OCI-LY7 (cell line): ENCODE results near the gene ENOX2. TPM values are rescaled to one million over a fixed set of nuclear protein-coding genes. Genes with fewer than 3 reads are reported as not detected.

Experiments used
- BruUV-seq: library from RNA; stranded (reverse); fragments of 400-500 nt; replicated peaks from 2 replicates; lab custom pipeline; 2021; lab: Mats Ljungman, UMichigan
- CTCF ChIA-PET: fragments of 300-600 bp; sonication (Branson Sonifier 250); formaldehyde crosslinking; loops from one replicate; lab custom pipeline; 2022; ENCODE audit warnings: antibody characterized with exemption; ENCODE audit not compliant: unreplicated experiment; lab: Charles Lee
- POLR2A ChIA-PET: fragments of 300-600 bp; sonication (Branson Sonifier 250); formaldehyde crosslinking; loops from one replicate; lab custom pipeline; 2022; ENCODE audit warnings: antibody characterized with exemption; lab: Charles Lee
- DNase-seq: peaks from one replicate; pipeline ENCODE4 v3.0.0-alpha.2; 2015; ENCODE audit warnings: low spot score
- H2AFZ ChIP-seq: fragments of 200-600 bp; sonication (generic), shearing (Covaris generic); 2 replicates; pipeline ENCODE4 v1.6.1; 2014; ENCODE audit warnings: mild to moderate bottlenecking, antibody characterized with exemption, low read length, moderate library complexity
- H3K27ac ChIP-seq: fragments of 200-600 bp; sonication (generic); 2 replicates; pipeline ENCODE4 v1.5.1; 2014; ENCODE audit warnings: mixed run types, low read depth, mild to moderate bottlenecking, moderate library complexity, low read length, inconsistent platforms; ENCODE audit not compliant: poor library complexity, severe bottlenecking
- H3K36me3 ChIP-seq: fragments of 200-600 bp; sonication (generic); 2 replicates; pipeline ENCODE4 v1.6.1; 2014; ENCODE audit warnings: mild to moderate bottlenecking, antibody characterized with exemption, low read length, moderate library complexity, mixed read lengths; ENCODE audit not compliant: insufficient read depth
- H3K4me1 ChIP-seq: fragments of 200-600 bp; sonication (generic); 2 replicates; pipeline ENCODE4 v1.5.1; 2014; ENCODE audit warnings: mild to moderate bottlenecking, low read length; ENCODE audit not compliant: insufficient read depth, poor library complexity, severe bottlenecking
- H3K4me2 ChIP-seq: fragments of 200-600 bp; sonication (generic); 2 replicates; pipeline ENCODE4 v1.6.1; 2014; ENCODE audit warnings: mild to moderate bottlenecking, low read length
- H3K4me3 ChIP-seq: fragments of 200-600 bp; sonication (generic); 2 replicates; pipeline ENCODE4 v1.5.1; 2014; ENCODE audit warnings: mild to moderate bottlenecking, low read depth, low read length; ENCODE audit not compliant: poor library complexity, severe bottlenecking
- H3K79me2 ChIP-seq: fragments of 200-600 bp; sonication (generic); 2 replicates; pipeline ENCODE4 v1.6.1; 2016; ENCODE audit warnings: low read depth, mild to moderate bottlenecking, low read length, moderate library complexity, mixed read lengths; ENCODE audit not compliant: insufficient read depth
- H3K9me2 ChIP-seq: fragments of 200-600 bp; sonication (generic); 2 replicates; pipeline ENCODE4 v1.6.1; 2016; ENCODE audit warnings: mild to moderate bottlenecking, low read length, mixed read lengths; ENCODE audit not compliant: insufficient read depth
- H3K9me3 ChIP-seq: fragments of 200-600 bp; sonication (generic); 2 replicates; pipeline ENCODE4 v1.6.1; 2014; ENCODE audit warnings: mild to moderate bottlenecking, mixed run types, low read length, mixed read lengths
- H4K20me1 ChIP-seq: fragments of 200-600 bp; sonication (generic); 2 replicates; pipeline ENCODE4 v1.6.1; 2014; ENCODE audit warnings: mild to moderate bottlenecking, antibody characterized with exemption, low read length, moderate library complexity, mixed read lengths; ENCODE audit not compliant: insufficient read depth
- EZH2phosphoT487 ChIP-seq: fragments of 200-600 bp; sonication (generic); IDR thresholded peaks from 2 replicates; pipeline ENCODE4 v1.6.1; 2018; ENCODE audit warnings: low read depth, borderline replicate concordance, mild to moderate bottlenecking, mixed run types, antibody characterized with exemption, low read length, moderate library complexity, mixed read lengths
- intact Hi-C: fragments of 100-400 bp; cut with micrococcal nuclease; formaldehyde crosslinking; loops from one replicate; pipeline ENCODE4 v1.10.0; 2022; ENCODE audit not compliant: unreplicated experiment
- total RNA-seq, 2 experiments: library from RNA; depleted of rRNA in 1 of 2; stranded (reverse); fragments of >200 nt in 1 of 2; shearing (Covaris generic) in 1 of 2; gene quantifications; 2 replicates each; pipeline ENCODE4 v1.2.3, GENCODE V29; 2014 to 2022
- TF ChIP-seq, protein P1 (sequence below): fragments of 200-600 bp; sonication (generic); conservative IDR thresholded peaks from 2 replicates; pipeline ENCODE4 v1.5.1; 2014; ENCODE audit warnings: mild to moderate bottlenecking, antibody characterized with exemption, low read length, moderate library complexity, mixed read lengths

The ENOX2 gene
- total RNA-seq, 2 experiments from 2014 or later, result 5.0 to 11.9 TPM

DNA sequence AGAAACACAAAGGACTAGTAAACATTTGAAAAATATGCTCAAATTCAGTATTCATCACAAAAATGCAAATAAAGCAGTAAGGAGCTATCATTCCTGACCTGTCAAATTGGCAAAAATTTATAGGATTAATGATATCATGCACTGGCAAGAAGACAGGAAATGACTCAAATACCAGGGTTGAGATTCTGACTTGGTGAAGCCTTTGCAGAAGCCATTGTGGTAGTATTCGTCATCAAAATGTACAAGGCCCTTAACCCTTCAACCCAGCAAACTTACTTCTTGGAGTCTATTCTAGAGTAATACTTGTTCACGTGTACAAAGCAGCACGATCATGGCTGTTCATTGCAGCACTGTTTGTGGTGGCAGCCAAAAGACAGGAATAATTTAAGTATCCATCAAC is 132.4 kb downstream of the ENOX2 start:
- H3K79me2 ChIP-seq, result no peaks in the 10 kb centered on the region
- H3K36me3 ChIP-seq, result no peaks in the 10 kb centered on the region
- POLR2A ChIA-PET, result no interaction called here
- BruUV-seq, result no TSS peak
- TF ChIP-seq EZH2phosphoT487, result no peak
- TF ChIP-seq, protein P1, sequence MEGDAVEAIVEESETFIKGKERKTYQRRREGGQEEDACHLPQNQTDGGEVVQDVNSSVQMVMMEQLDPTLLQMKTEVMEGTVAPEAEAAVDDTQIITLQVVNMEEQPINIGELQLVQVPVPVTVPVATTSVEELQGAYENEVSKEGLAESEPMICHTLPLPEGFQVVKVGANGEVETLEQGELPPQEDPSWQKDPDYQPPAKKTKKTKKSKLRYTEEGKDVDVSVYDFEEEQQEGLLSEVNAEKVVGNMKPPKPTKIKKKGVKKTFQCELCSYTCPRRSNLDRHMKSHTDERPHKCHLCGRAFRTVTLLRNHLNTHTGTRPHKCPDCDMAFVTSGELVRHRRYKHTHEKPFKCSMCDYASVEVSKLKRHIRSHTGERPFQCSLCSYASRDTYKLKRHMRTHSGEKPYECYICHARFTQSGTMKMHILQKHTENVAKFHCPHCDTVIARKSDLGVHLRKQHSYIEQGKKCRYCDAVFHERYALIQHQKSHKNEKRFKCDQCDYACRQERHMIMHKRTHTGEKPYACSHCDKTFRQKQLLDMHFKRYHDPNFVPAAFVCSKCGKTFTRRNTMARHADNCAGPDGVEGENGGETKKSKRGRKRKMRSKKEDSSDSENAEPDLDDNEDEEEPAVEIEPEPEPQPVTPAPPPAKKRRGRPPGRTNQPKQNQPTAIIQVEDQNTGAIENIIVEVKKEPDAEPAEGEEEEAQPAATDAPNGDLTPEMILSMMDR, result no peak
- H3K4me3 ChIP-seq, result no peak overlapping the region
- H3K9me2 ChIP-seq, result no peaks in the 10 kb centered on the region
- no peak for DNase-seq
- no peak overlapping the region for H3K27ac ChIP-seq
- no peak overlapping the region for H3K4me2 ChIP-seq
- intact Hi-C loops, result no loop called here
- CTCF ChIA-PET, result no interaction called here
- no peaks in the 10 kb centered on the region for H3K9me3 ChIP-seq
- H2AFZ ChIP-seq, result no peak overlapping the region
- no peaks in the 10 kb centered on the region for H3K4me1 ChIP-seq
- H4K20me1 ChIP-seq, result no peaks in the 10 kb centered on the region

DNA sequence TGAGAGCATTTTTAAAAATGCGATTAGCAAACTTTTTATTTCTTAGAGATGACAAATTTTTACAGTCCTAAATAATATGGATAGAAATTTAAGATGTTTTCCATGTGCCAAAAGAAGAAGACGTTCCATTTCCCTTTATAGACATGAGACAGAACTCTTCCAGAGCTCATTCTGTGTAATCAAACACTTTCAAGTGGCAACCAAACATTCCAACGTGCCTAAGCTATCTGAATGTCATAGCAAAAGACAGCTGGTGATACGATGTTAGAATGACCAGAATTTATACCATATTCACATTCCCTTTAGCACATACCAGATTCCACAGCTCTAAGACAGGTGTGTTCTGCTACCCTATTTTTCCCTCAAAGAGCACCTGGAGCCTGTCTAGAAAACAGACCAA is 133.2 kb downstream of the ENOX2 start:
- Histone ChIP-seq H3K4me3 (no peak overlapping the region), H3K9me3 (no peaks in the 10 kb centered on the region), H4K20me1 (no peaks in the 10 kb centered on the region), H3K4me1 (no peaks in the 10 kb centered on the region), H3K36me3 (no peaks in the 10 kb centered on the region), H3K4me2 (no peak overlapping the region), H3K27ac (no peak overlapping the region), H3K9me2 (no peaks in the 10 kb centered on the region), H3K79me2 (no peaks in the 10 kb centered on the region), H2AFZ (no peak overlapping the region)
- ChIA-PET CTCF (no interaction called here), POLR2A (no interaction called here)
- intact Hi-C loops, result no loop called here
- no TSS peak for BruUV-seq
- no peak for DNase-seq
- TF ChIP-seq, protein P1, result no peak
- TF ChIP-seq EZH2phosphoT487, result no peak

DNA sequence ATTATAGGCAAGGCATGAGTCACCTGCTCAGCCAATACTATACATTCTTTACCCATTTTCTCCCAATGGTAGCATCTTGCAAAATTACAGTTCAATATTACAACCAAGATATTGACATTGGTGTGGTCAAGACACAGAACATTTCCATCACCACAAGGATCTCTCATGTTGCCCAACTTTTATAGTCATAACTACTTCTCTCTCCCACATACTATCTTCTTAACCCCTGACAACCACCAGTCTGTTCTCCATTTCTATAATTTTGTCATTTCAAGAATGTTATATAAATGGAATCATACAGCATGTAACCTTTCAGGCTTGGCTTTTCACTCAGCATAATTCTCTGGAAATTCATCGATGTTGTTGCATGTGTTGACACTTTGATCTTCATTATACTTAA is 144.9 kb downstream of the ENOX2 start:
- no peaks in the 10 kb centered on the region for H3K36me3 ChIP-seq
- no peak overlapping the region for H2AFZ ChIP-seq
- no peak overlapping the region for H3K27ac ChIP-seq
- DNase-seq, result no peak
- H3K79me2 ChIP-seq, result no peaks in the 10 kb centered on the region
- no peak overlapping the region for H3K4me2 ChIP-seq
- CTCF ChIA-PET, result no interaction called here
- no peaks in the 10 kb centered on the region for H3K9me2 ChIP-seq
- intact Hi-C loops, result no loop called here
- no peak overlapping the region for H3K4me3 ChIP-seq
- POLR2A ChIA-PET, result no interaction called here
- BruUV-seq, result no TSS peak
- no peaks in the 10 kb centered on the region for H3K4me1 ChIP-seq
- no peaks in the 10 kb centered on the region for H3K9me3 ChIP-seq
- no peaks in the 10 kb centered on the region for H4K20me1 ChIP-seq
- no peak for TF ChIP-seq EZH2phosphoT487
- TF ChIP-seq, protein P1, result no peak
